Effector CD4-positive, alpha-beta T cell (primary cell): ENCODE results near the gene CA10.

ENCODE experiments used
- DNase-seq: peaks from one replicate; pipeline ENCODE4 v3.0.0-alpha.2; 2020

CA10 gene

DNA sequence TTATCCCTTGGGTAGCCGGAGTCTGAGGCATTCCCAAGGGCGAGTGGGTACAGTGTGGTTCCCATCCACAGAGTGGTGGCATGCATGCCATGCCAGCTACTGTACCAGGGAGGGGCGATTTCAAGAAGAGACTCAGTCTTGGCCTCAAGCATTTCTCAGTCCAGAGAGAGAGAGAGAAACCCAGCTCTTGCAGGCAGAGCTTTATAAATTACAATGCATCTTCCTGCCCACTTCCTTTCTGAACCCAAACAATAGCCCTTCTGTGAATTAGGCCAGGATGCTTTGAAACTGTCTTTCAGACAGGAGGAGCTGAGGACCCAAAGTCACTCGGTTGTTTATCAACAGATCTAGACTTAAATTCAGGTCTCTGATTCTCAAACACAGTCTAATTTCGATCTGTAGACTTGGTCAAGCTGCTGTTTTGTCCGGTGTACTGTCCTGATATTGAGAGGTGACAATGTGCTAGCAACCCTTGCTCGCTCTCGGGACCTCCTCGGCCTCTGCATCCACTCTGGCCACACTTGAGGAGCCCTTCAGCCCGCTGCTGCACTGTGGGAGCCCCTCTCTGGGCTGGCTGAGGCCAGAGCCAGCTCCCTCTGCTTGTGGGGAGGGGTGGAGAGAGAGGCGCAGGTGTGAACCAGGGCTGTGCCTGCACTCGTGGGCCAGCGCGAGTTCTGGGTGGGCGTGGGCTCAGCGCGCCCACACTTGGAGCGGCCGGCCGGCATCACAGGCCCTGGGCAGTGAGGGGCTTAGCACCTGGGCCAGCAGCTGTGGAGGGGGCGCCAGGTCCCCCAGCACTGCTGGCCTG is 490.2 kb downstream of the CA10 start:
- DNase-seq = no peak

DNA sequence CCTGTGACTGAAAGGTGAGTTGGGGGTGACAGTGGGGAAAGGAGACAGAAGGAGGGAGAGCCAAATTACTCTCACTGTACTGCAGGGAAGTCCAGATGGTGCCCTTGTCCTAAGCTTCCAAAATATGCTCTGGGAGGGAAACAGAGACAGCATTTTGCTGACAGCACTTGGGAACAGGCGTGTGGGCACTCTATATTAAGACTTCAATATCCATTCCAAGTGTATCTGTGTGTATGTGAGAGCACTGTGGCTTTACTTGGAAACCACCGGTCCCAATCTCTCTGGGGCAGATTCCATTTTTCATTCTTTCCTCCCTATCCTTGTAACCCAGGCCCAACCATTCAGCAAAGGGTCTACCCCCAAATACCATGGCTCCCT is 490.8 kb downstream of the CA10 start:
- no peak for DNase-seq

DNA sequence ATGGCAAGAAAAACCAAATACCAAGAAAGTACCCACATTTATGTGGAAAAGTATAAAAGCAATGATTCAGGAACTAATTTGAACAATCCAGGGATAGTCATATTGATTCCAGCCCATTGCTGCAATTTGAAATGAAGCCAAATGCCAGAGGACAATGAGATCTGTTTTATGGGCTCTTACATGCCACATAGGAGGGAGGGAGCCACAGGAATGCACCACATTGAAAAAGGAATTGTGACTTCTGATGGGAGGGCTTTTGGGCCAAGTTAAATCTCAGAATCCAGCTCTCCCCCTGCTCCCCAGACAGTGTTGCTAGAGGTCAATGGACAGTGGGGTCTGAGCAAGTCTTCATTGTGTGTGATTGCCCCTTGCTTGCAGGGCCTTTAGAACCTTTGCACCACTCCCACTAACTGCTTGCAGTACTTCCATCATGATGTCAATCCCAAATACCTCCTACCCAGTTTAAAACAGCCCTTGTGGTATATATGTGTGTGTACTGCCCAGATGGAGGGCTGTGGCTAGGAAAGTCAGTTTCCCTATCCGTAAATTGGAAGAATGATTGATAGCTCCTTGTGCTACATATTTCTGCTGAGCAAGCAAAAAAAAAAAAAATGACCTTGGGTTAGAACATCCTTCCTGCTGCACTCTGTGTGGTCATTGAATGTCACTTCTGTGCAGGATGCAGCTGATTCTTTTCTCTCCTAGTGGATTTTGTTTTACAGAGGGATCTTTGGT is 491.4 kb downstream of the CA10 start:
- DNase-seq = no peak

DNA sequence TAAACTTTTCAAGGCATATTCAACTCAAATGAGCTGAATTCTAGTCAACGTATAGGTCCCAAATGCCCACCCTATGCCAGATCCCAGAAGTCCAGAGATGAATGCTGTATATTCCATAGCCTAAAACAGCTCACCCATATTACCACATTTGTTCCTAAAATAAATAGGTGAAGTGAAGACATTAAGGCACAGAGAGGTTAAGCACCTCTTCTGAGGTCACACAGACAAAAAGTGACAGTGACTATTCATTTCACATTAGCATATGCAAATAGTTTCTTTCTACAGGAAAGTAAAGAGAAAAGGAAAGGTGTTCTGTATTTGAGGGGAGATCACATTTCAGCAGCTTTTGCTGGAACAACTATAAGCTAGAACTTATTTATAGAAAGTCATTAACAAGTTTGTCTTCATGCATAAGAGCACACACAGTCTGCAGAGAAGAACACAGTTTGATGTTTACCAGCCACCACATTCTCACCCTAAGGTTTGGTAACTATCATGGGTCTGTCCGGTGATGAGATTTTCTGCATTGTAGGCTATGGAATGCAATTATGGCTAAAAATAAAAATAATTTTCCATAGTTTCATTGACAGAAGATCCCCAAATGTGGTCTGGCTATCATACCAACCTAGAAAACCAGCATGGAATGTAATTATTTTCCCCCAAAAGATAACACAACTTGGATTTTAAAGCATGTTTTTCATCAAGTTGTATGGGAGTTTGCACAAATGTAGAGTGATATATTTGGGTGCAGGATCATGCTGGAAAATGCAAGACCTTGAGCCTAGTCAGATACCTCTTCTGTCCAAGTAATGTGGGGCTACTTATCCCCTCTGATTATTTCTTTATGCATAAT is 496.1 kb downstream of the CA10 start:
- no peak for DNase-seq

DNA sequence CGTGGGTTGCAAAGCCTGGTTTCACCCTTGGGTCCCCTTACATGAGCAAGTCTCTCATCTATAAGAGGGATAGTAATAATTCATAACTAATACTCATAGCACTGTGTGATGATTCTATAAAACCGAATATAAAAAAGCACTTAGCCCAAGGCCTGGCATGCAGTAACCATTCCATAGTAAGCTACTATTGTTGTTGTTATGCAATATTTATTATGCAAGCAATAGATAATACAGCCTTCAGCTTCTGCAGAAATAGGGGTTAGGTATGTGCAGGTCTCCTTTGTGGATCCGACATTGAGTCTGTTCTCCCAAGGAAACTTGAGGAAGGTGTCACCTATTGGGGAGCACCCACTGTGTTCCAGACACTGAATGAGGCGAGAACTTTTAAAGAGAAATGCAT is 497.1 kb downstream of the CA10 start:
- no peak for DNase-seq

- no peak for DNase-seq
Observed at GRCh38 chr17:51660266-51660665, 498.2 kb downstream of the CA10 start.

DNA sequence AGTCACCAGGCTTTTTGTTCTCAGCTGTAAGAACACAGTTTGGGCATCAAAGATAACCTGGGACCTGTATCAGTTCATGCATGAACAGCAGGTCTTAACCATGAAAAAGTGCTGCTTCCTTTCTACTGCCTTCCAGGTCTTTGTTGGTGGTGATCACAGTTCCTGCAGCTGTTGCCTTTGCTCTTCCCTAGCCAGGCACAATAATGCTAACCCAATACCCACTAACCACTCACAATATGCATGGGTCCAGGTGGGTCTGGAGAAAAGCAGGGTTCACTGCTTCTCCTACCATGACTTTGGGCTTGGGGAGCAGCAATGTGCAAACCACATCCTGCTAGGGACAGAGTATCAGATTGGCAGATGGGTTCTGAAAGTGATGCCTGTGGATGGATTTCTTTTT is 501.3 kb downstream of the CA10 start:
- DNase-seq = no peak

DNA sequence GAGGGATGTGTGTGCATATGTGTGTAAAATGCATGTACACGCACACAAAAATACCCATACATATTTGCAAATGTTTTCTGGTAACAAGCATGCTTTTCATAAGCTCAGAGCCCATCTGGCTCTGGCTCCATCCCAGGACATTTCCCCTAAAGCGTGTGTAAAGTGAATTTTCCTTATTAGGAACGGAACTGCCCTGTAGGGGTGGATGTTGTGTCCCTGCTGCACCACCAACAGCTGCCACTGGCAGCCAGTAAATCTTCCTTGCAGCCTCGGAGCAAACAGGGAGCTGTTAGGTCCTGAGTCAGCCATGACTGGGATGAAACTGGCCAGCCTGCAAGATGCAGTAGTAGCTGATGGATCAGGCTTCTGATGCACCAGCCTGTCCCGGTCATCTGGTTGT is 504.6 kb downstream of the CA10 start:
- DNase-seq = no peak

GRCh38 chr17:51652529-51652928 is 506.0 kb downstream of the CA10 start:
- DNase-seq = no peak

DNA sequence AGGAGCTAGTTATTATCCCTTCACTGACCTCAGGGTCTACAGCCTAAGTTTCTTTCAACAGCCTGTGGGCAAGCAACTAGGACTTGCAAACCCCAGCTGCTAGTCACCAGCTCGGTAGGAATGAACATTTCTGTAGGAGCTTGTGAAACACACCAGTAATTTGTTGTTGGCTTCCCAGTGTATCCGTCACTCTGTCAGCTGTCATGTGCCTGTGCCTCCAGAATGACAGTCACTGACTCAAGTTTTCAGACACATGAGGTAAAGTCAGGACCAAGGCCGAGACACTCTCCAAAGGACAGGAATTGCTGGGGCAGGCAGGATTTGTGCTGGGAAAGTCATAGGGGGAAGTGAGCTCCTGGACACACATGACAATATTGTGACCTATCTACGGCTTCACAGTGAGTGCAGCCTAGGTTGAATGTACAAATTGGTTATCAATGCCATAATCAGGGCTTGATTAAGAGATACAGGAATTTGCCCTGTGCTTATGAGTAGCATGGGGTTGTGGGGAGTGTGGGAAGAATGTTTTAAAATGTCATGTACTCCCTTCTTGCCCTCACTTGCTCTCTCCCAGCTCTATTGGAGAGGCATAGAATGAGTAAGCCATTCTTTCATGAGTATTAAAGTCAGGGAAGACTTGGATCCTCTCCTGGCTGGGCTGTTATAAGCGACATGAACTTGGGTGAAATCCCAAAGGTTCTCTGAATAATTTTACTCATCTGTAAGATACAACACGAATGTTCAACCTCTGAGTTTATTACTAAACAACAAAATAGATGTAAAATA is 506.8 kb downstream of the CA10 start:
- no peak for DNase-seq

- no peak for DNase-seq
Observed at GRCh38 chr17:51650772-51651171, 507.7 kb downstream of the CA10 start.

DNA sequence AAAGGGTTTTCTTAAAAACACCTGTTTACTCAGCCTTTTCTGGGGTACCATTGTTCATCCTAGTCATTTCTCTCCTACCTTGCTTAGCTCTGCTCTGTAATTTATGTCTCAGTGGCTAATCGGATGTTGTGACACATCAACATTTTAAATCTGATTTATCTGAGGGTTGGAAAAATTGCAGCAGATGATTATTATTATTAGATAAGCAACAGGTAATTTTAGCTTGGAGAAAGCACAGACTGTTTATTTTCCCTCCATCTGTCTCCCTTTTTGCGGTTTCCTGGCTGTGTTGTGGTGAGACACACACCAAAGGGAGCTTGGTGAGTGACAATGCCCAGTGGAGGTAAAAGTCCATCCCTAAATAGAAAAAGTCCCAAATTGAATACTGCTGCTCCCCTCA is 508.3 kb downstream of the CA10 start:
- no peak for DNase-seq

DNA sequence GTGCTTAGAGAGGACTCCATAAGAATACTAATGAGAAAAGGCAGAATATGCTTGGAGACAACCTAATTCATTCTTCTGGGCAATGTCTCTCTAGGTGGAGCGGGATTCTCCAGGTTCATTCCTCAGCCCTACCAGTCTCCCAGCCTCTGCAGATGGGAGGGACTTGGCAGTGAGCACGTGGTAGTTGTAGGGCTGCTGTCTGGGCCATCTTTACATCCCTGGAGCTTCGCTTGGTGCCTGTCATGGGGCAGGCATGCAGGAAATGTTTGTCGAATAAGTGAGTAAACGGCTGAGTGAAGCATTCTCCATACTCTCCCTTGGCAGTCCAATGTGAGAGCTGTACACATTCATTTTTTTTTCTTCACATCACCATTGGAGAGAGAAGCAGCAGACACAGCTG is 510.7 kb downstream of the CA10 start:
- no peak for DNase-seq

- no peak for DNase-seq
Observed at GRCh38 chr17:51647067-51647466, 511.4 kb downstream of the CA10 start.

- no peak for DNase-seq
Observed at GRCh38 chr17:51646539-51646938, 512.0 kb downstream of the CA10 start.

GRCh38 chr17:51645056-51645455 is 513.5 kb downstream of the CA10 start:
- DNase-seq = no peak

GRCh38 chr17:51643702-51644490 is 514.6 kb downstream of the CA10 start:
- DNase-seq = no peak

DNA sequence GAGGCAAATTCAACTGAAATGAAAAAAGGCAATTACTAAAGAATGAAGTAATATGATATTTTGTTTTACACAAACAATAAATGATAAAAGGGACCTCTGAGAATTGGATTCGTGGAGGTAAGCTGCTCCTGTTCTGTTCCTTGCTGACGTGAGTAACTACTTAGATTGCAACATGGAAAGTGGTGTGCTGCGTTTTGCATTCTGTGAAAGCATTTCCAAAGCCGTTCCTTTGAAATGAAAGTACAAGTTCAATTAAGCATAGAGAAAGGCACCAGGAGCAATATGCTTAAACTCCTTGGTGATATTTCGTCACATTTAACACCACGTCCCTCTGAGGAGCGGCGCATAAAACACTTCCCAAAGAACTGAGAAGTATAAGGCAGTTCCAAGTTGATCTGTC is 516.5 kb downstream of the CA10 start:
- DNase-seq = no peak

DNA sequence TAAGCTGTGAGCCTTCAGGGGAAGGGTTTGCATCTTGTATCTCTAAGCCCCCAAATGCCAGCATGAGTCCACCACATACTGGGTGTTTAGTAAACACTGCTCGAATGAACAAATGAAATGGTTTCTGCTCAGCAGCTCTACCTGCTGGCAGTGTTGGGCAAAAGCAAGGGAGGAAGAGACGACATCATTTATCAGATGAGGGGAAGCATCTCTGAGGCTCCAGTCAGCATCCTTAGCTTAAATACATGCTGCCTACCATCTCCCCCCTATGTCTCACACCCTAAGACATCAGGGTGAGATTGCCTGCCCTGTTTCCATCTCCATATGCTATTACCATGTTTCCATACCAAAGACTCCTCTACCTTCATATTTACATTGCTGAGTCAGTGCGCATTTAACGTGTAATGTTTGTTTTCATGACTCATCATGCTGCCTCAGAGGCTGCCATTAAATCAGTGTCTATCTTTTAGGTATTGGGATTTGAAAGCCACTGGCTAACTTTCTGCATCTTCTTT is 518.3 kb downstream of the CA10 start:
- no peak for DNase-seq

- no peak for DNase-seq
Observed at GRCh38 chr17:51638971-51639370, 519.5 kb downstream of the CA10 start.

- no peak for DNase-seq
Observed at GRCh38 chr17:51636291-51636690, 522.2 kb downstream of the CA10 start.
